Activated CD8-positive, alpha-beta T cell treated with anti-CD3 and anti-CD28 coated beads for 36 hours (primary cell): ENCODE data around the gene ACBD3. TPM values are rescaled to one million over a fixed set of nuclear protein-coding genes. Genes with fewer than 3 reads are reported as not detected.
"Not testable (repeated sequence)": the region's sequence is repeated elsewhere in the genome, so short reads cannot be mapped to it uniquely, and the experiment has no call there.

Experiments used
- ATAC-seq: fragments of 200-7000 bp; cut with Tn5 transposase; one replicate; pipeline ENCODE4 v1.10.0; 2021; ENCODE audit warnings: mild to moderate bottlenecking, moderate library complexity
- CTCF ChIA-PET: fragments of 350-600 bp; sonication (Branson Sonifier 250); formaldehyde crosslinking; loops from one replicate; lab custom pipeline; 2021; ENCODE audit warnings: antibody characterized with exemption; lab: Charles Lee
- POLR2A ChIA-PET: fragments of 350-600 bp; sonication (Branson Sonifier 250); formaldehyde crosslinking; loops from one replicate; lab custom pipeline; 2021; ENCODE audit warnings: antibody characterized with exemption; lab: Charles Lee
- DNase-seq: peaks from one replicate; pipeline ENCODE4 v3.0.0-alpha.2; 2020
- H3K27ac Mint-ChIP-seq: one replicate; pipeline ENCODE4 v1.8.0; 2021; ENCODE audit warnings: mild to moderate bottlenecking, mixed read lengths
- H3K27me3 Mint-ChIP-seq: one replicate; pipeline ENCODE4 v1.8.0; 2021; ENCODE audit warnings: mixed read lengths
- H3K36me3 Mint-ChIP-seq: one replicate; pipeline ENCODE4 v1.8.0; 2021; ENCODE audit warnings: low read depth, mixed read lengths
- H3K4me1 Mint-ChIP-seq: one replicate; pipeline ENCODE4 v1.8.0; 2021; ENCODE audit warnings: low read depth, mixed read lengths
- H3K4me3 Mint-ChIP-seq: one replicate; pipeline ENCODE4 v1.8.0; 2021; ENCODE audit warnings: mild to moderate bottlenecking, moderate library complexity, mixed read lengths
- H3K9me3 Mint-ChIP-seq: one replicate; pipeline ENCODE4 v1.8.0; 2021; ENCODE audit warnings: mixed read lengths
- CTCF ChIP-seq: fragments of 200-600 bp; IDR thresholded peaks from one replicate; pipeline ENCODE4 v1.8.0; 2022; ENCODE audit warnings: antibody characterized with exemption, mild to moderate bottlenecking
- intact Hi-C: fragments of 100-400 bp; cut with micrococcal nuclease; formaldehyde crosslinking; loops from one replicate; pipeline ENCODE4 v1.10.0; 2022
- total RNA-seq, 2 experiments: library from RNA; stranded (reverse); gene quantifications; one replicate each; pipeline ENCODE4 v1.2.3, GENCODE V29; 2021

Gene ACBD3
- total RNA-seq, 2 experiments from 2014 or later, result 17.4 to 17.7 TPM

DNA sequence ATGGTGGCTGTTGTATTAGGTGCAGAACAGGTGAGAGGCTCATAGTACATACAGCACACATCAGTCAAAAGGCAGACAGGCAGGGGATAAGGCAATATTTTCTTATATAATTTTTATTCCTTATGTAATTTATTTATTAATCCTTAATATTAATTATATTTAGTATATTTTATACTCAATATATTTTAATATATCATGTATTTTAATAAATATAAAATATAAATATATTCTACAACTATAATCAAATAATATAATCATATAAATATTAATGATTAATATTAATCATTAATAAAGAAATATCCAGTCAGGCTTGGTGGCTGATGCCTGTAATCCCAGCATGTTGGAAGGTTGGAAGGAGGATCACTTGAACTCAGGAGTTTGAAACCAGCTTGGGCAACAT, 17.7 kb upstream of the ACBD3 start:
- intact Hi-C loops, result no loop called here
- POLR2A ChIA-PET, result no interaction called here
- H3K36me3 Mint-ChIP-seq, result no peaks in the 10 kb centered on the region
- no peaks in the 10 kb centered on the region for H3K4me1 Mint-ChIP-seq
- H3K4me3 Mint-ChIP-seq, result no peak overlapping the region
- no peak for ATAC-seq
- TF ChIP-seq CTCF, result no peak
- no peak overlapping the region for H3K27ac Mint-ChIP-seq
- H3K9me3 Mint-ChIP-seq, result no peaks in the 10 kb centered on the region
- CTCF ChIA-PET, result interaction anchor here (0.6 to 2.1 kb wide), 3 partner anchors 29 to 728 kb away, joined by 3 to 6 read pairs (median 4); no protein-coding TSS in a partner anchor
- DNase-seq, result no peak
- peaks cover 4% of the 10 kb centered on the region for H3K27me3 Mint-ChIP-seq

GRCh38 chr1:226203655-226204054, 17.1 kb upstream of the ACBD3 start:
- ATAC-seq (no peak), DNase-seq (no peak)
- intact Hi-C loops, result no loop called here
- Mint-ChIP-seq H3K4me3 (no peak overlapping the region), H3K9me3 (no peaks in the 10 kb centered on the region), H3K27ac (no peak overlapping the region), H3K27me3 (peaks cover 4% of the 10 kb centered on the region), H3K4me1 (no peaks in the 10 kb centered on the region), H3K36me3 (no peaks in the 10 kb centered on the region)
- ChIA-PET POLR2A (no interaction called here), CTCF (no interaction called here)
- no peak for TF ChIP-seq CTCF

DNA sequence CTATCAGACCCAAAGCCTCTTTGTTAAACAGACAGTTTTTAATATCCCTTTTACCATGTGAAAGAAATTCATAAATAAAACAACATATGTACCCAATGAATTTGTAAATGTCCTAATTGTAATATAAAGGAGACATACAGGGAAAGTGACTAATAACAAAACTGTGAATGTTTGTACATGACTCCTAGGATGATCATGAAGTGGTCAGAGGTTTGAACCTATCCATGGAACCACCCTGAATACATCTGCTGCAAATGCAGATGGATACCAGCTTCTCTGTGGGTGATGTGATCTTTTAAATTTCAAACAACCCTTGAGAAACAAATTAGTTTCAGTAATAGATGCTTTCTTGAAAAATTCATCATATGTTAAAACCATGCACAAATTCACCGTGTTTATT, 16.7 kb upstream of the ACBD3 start:
- no peaks in the 10 kb centered on the region for H3K4me1 Mint-ChIP-seq
- no peaks in the 10 kb centered on the region for H3K36me3 Mint-ChIP-seq
- no peak for ATAC-seq
- H3K9me3 Mint-ChIP-seq, result no peaks in the 10 kb centered on the region
- ChIA-PET POLR2A (no interaction called here), CTCF (interaction anchor here (9.9 kb wide), 1 partner anchor 79 kb away, joined by 175 read pairs; no protein-coding TSS in a partner anchor)
- H3K4me3 Mint-ChIP-seq, result no peak overlapping the region
- H3K27ac Mint-ChIP-seq, result no peak overlapping the region
- H3K27me3 Mint-ChIP-seq, result peaks cover 4% of the 10 kb centered on the region
- DNase-seq, result no peak
- intact Hi-C loops, result no loop called here
- TF ChIP-seq CTCF, result no peak

DNA sequence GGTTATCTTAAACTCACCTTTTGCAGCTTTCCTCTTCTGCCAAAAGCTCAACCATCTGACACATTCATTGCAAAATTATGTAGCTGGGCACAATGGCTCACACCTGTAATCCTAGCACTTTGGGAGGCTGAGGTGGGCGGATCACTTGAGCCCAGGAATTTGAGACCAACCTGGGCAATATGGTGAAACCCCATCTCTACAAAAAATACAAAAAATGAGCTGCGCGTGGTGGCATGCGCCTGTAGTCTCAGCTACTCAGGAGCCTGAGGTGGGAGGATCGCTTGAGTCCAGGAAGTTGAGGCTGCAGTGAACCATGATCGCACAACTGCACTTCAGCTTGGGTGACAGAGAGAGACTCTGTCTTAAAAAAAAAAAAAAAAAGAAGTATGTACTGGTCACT, 16.1 kb upstream of the ACBD3 start:
- ChIA-PET POLR2A (interaction anchor here (0.6 kb wide), 1 partner anchor 645 kb away, joined by 5 read pairs; no protein-coding TSS in a partner anchor), CTCF (interaction anchor here (0.6 to 9.9 kb wide), 4 partner anchors 19 to 137 kb away, joined by 3 to 175 read pairs (median 3); no protein-coding TSS in a partner anchor)
- H3K4me1 Mint-ChIP-seq, ATAC-seq, H3K9me3 Mint-ChIP-seq, H3K36me3 Mint-ChIP-seq, intact Hi-C loops, H3K4me3 Mint-ChIP-seq, DNase-seq, H3K27me3 Mint-ChIP-seq, H3K27ac Mint-ChIP-seq: not testable (repeated sequence)

GRCh38 chr1:226202246-226202645, 15.7 kb upstream of the ACBD3 start:
- H3K36me3 Mint-ChIP-seq, result no peaks in the 10 kb centered on the region

More at GRCh38 chr1:226202246-226202645, 15.7 kb upstream of the ACBD3 start:
- no peak overlapping the region for H3K4me3 Mint-ChIP-seq
- TF ChIP-seq CTCF, result no peak
- H3K27ac Mint-ChIP-seq, result no peak overlapping the region
- ATAC-seq (no peak), DNase-seq (no peak)
- H3K27me3 Mint-ChIP-seq, result peaks cover 4% of the 10 kb centered on the region
- CTCF ChIA-PET, result interaction anchor here (0.6 to 9.9 kb wide), 4 partner anchors 20 to 137 kb away, joined by 3 to 175 read pairs (median 3); no protein-coding TSS in a partner anchor
- intact Hi-C loops, result no loop called here
- H3K9me3 Mint-ChIP-seq, result no peaks in the 10 kb centered on the region
- POLR2A ChIA-PET, result interaction anchor here (0.6 kb wide), 1 partner anchor 644 kb away, joined by 5 read pairs; no protein-coding TSS in a partner anchor
- no peaks in the 10 kb centered on the region for H3K4me1 Mint-ChIP-seq
